ENCODE results near the gene STYXL1.

DNA sequence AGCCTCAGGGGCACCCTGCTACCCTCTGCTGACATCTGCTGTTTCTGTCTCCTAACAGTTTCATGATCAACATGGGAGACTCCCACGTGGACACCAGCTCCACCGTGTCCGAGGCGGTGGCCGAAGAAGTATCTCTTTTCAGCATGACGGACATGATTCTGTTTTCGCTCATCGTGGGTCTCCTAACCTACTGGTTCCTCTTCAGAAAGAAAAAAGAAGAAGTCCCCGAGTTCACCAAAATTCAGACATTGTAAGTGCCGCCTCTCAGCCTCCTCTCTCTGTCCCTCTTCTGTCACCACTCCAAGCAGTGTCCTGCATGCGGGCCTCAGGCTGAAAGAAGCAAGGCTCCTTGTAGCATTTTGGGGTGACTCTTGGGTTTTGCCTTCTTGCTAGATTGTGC is 93.9 kb downstream of the STYXL1 start:
- TF ChIP-seq CTCF (IDR thresholded peaks at IDR 0.05) = no peak
- TF ChIP-seq POLR2AphosphoS5 (IDR thresholded peaks at IDR 0.05) = no peak
- TF ChIP-seq POLR2A (IDR thresholded peaks at IDR 0.05) = no peak

Measured in breast epithelium (tissue), 3 donors.